IPS-NIHi7 (cell line): ENCODE data around the gene PDCD7.
A peak's percentile ranks its signal among the peaks of the same experiment; 100 is the strongest.
"Not testable (repeated sequence)": the region's sequence is repeated elsewhere in the genome, so short reads cannot be mapped to it uniquely, and the experiment has no call there.

Source experiments
- DNase-seq: peaks from one replicate; pipeline ENCODE4 v3.0.0; 2012; ENCODE audit warnings: mixed read lengths; ENCODE audit errors: extremely low spot score

Gene PDCD7

GRCh38 chr15:65091946-65092770 lies 41.5 kb downstream of the PDCD7 start:
- DNase-seq, result no peak

- DNase-seq, result no peak
Observed at GRCh38 chr15:65089206-65089824, 44.3 kb downstream of the PDCD7 start.

GRCh38 chr15:65088643-65089021 lies 45.0 kb downstream of the PDCD7 start:
- no peak for DNase-seq

- DNase-seq, result no peak
Observed at GRCh38 chr15:65087873-65088642, 45.5 kb downstream of the PDCD7 start.

DNA sequence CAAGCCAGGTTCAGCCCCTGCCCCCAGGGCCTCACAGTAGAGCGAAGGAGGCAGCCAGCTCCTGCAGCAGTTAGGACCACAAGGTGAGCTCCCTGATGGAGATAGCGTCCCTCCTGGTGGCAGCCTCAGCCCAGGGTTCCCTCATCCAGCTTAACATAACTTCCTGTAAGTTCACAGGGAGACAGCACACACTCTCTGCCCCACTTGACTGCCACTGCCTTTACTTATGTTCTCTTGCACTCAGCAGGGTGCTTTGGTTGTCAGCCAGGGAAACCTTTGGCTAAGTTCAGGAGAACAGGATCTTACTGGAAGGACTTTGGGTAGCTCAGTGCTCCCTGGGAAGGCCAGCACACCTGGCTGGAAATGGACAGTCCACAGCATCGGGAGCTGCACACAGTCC lies 46.2 kb downstream of the PDCD7 start:
- DNase-seq, result no peak

DNA sequence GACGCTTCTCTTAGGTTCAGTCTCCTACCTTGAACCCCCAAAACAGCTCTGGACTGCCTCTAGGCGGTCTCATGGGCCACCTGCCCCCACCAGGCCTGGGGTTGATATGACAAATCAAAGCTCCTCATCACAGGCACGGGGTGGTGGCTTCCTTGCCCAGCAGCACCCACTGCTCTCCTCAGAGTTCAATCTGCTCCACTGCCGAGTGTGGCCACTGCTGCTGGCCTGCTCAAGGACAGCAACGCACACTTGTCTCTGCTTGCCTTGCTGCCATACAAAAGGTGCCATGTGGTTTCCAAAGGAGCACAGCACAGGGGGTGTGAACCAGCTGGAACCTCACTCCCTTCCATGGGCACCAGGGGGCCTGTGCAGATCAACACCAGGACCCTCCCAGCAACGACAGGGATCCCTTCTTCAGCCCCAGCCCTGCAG lies 46.9 kb downstream of the PDCD7 start:
- DNase-seq, result no peak

DNA sequence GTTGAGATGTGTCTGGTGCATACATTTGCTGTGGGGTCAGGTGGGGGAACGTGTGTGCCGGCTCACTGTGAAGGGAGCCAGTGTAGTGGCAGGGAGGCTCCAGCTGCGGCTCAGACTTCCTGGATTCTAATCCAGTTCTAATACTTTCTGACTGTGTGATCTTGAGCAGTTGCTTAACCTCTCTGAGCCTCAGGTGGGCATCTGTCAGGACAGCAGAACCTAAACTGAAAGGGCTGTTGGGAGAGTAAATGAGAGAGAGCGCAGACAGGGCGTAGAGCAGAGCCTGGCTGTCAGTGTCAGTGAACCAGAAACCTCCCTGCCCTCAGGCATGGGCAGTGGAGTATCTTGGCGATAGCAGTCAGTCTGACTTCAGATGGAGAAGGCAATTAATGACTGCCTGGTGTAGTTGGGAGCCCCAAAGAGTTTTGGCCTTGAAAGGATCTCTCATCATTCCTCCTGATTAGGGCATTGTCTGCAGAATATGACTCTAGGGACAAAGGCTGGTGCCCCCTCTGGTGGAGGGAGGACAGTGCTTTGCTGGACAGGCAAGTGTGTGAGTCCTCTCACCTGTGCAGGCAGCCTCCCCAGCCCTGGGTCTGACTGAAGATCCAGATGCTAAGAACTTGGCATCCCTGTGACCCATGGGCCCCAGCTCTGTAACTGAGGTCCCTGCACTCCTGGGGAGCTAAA lies 47.5 kb downstream of the PDCD7 start:
- DNase-seq, result peak; percentile 66

DNA sequence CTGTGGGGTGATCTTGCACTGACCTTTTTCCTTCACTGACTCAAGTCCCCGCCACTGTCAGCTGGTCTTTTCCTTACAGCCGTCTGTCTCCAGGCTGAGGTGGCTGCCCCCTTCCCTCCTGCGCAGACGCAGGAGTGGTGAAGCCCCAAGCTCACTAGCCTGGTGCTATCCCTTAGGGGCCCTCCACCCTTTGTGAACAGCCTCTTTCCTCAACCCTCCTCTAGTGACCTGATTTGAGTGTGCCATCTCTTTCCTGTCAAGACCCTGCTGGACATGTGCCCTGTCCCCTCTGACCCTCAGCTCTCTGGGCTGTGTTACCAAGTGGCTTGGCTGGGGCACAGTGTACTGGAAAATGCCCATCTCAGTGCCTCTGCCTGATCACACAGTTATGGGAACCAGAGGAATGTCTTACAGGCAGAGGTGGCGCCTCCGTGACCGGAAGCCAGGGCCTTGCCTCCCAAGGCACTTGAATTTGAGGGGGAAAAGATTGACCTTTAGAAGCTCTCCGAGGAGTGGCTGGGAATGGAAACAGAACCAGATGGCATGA lies 48.3 kb downstream of the PDCD7 start:
- DNase-seq, result no peak

- no peak for DNase-seq
Observed at GRCh38 chr15:65084500-65085206, 49.0 kb downstream of the PDCD7 start.

GRCh38 chr15:65083262-65083701 lies 50.3 kb downstream of the PDCD7 start:
- DNase-seq, result peak; percentile 64

DNA sequence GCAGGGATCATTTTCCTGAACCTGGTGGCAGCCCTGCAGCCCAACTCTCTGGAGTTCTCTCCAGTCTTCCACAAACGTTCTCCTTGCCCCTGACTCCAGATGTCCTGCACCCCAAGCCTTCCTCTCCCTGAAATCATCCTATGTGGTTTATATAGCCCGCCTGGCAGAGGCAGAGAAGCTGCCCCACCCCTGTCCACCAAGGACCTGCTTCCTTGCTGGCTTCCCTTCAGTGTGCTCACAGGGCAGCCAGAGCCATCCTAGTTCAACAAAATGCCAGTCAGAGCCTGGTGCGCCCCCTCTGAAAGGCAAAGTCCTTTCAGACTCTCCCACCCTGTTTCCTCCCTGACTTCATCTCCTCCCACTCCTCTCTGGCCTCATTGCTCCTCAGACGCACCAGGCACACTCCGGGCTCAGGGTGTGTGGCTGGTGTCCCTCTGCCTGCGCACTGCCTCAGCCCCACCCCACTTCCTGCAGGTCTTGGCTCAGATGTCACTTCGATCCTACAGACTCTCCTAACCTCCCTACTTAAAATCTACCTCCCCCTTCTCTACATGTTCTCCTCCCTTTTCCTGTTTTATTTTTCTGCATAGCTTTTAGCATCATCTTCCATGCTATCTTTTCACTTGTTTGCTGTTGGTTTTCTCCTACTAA lies 51.2 kb downstream of the PDCD7 start:
- peak; percentile 53 for DNase-seq

GRCh38 chr15:65081758-65082157 lies 51.9 kb downstream of the PDCD7 start:
- no peak for DNase-seq

DNA sequence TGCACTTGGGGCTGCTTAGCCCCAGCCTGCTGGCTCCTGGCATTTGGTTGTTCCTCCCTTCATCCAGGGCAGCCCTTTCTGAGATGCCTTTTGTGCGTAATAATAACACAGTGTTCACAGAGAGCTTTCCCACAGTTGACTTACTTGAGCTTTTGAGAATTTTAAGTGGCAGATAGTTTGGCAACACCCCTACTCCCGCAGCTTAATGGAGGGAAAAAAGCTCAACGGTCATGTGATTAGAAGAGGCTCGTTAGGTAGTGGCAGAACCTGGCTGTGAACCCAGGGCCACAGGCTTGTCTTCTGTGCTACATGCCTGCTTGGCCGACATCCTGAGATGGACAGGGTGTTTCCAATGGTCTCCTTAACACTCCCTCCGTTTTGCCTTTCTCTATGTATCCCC lies 52.3 kb downstream of the PDCD7 start:
- no peak for DNase-seq

- DNase-seq, result no peak
Observed at GRCh38 chr15:65079580-65079979, 54.0 kb downstream of the PDCD7 start.

GRCh38 chr15:65077981-65078352 lies 55.6 kb downstream of the PDCD7 start:
- peak; percentile 86 for DNase-seq

GRCh38 chr15:65077291-65077980 lies 56.2 kb downstream of the PDCD7 start:
- no peak for DNase-seq

- DNase-seq, result no peak
Observed at GRCh38 chr15:65076486-65077290, 56.9 kb downstream of the PDCD7 start, which contains the start of gene KBTBD13. Gene KBTBD13 (plus strand): TSS chr15:65076746. CDS start chr15:65076816, 70 bp downstream.

GRCh38 chr15:65075607-65076395 lies 57.8 kb downstream of the PDCD7 start:
- DNase-seq, result not testable (repeated sequence)
